NCI-H510A treated with DMSO at 0.1 percent for 48 hours (cell line): Measurements from ENCODE around the gene XKRX.

Experiments
- DNase-seq: peaks from one replicate; lab custom pipeline; 2025; lab: John Stamatoyannopoulos, UW

The XKRX gene

DNA sequence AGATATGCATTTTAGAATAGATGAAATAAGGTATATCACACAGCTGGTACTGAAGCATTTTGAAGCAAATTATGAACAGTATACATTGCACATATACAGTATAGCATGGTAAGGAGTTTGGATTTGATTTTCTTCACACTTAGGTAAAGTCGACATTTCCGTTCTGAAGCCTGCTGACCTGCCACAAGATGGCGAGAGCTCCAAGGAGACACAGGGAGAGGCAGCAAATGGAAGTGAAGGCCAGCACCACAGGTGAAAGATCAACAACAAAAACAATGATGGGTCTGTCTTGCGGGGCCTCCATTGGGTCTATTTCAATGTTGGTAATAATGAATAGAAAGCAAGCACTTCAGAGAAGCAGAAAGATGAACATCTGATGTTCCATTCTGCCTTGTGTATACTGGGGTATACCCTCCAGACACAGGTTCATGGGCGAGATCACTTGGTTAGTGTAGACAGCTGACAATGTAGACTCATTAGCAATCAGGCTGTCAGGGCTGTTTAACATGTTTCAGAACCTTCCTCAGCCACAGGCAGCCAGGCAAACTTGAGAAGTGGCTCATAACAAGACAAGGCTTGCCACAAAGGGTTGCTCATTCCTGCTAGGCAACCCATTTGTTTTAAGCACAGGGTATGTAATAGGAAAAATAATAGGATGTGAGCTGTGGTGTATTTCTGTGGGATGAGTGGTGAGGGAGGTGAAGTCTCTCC, 33.2 kb downstream of the XKRX start:
- peak; percentile 63 for DNase-seq

DNA sequence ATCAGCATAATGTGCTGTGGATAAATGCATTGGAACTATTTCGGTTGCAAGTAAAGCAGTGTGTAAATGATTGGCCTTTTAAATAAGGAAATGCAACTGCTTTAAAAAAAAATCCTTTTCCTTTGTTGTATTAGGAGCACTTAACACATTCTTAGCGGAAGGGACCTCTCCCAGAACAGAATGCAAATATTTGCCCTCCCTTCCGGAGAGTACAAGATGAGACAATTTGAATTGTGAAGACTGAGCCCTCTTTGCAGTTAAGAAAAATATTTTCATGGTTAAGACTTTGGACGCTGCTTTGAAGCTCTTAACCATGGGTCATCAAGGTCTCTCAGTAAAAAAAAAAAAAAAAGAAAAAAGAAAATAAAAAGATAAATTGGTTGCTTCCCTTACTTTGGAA, 45.1 kb downstream of the XKRX start:
- no peak for DNase-seq

DNA sequence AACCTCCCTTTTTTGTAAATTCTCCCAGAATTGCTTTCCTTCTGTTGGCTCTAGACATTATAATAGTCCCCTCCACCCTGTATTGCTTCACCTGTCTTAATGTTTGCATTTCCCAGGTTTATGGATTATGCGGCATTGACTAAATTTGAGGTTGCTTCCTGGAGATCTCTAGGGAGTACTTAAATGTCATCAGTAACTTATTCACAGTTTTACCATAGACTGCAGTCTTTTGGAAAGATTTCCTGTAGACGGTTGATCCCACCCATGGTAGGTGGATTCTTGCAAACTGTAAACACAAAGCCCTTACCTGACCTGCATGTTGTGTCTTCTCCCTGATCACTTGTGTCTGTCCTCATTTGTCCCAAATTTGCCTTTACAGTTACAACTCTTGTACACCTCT, 48.3 kb downstream of the XKRX start:
- DNase-seq: no peak

DNA sequence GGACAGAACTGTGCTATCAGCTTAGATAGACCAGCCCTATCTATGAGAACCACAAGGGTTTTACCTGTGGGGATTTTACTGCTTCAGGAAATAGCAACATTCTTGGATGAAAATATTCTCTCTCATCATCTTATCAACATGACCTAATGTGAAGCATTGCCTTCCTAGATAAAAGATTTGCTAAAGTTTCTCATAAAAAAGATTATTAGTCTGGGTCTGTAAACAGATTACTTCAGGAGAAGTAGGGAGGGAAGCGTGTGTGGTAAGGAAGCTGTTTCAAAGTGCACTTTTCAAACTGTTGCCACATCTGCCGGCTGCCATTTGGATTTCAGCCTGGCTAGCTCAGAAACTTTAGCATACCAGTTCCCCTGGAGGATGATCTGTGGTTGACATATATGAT, 54.4 kb downstream of the XKRX start, which contains the start of gene NOX1:
TSS of gene NOX1 (minus strand) at position 35 of the 400 bp plus-strand sequence. CDS start 220 bp downstream, outside the sequence.
- DNase-seq: no peak

DNA sequence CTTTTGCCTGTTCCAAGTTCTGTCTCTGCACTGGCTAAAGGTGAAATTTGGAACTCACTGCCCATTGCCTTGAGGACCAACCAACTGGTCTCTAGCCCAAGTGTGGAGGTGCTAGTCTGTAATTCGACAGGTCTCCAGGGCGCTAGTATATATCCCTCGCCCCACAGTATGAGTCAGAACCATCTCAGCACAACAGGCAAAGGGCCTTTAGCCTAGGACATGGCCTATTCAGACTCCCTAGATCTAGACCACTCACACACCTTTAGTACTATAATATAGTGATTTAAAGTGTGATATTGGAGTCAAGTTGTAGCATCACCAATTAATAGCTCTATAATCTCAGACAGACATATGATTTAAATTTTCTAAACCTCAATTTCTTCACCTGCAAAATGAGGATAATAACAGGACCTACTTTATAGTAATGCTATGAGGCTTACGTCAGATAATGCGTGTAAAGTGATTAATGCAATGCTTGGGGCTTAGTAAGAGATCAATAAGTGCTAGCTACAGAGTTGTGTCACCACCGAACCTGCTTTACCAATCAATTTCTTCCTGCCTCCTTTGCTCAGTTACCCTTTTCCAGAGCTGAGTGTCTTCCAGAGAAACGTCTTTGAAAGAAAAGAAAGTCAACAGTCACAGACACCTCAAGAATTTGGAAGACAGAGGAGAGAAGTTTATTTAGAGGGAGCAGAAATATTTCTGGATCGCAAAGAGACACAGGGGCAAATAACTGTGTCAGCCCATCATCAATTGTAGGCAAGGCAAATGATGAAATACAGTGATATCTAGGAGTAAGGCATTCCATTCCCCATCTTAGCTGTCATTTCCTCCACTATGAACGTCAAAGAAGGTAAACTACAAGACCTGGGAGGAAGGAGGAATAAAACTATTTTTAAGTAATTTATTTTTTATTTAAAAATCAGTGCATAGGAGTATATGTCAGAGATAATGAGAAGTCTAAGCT, 56.8 kb downstream of the XKRX start:
- DNase-seq: no peak

DNA sequence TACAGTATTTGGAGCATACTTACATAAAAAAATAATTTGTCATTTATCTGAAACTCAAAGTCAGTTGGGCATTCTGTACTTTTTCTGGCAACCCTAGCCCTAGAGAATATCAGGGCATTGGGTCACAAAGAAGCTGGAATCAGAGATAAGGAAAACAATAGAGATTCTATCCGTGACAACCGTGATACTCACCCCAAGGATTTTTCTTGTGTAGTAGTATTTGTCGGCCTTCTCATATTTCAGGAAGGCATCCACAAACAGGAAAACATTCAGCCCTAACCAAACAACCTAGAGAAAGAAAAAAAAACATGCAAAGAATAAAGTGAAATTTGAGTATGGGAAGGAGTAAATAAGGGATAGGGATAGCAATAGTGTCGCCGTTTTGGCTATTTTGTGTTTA, 58.2 kb downstream of the XKRX start:
- no peak for DNase-seq

DNA sequence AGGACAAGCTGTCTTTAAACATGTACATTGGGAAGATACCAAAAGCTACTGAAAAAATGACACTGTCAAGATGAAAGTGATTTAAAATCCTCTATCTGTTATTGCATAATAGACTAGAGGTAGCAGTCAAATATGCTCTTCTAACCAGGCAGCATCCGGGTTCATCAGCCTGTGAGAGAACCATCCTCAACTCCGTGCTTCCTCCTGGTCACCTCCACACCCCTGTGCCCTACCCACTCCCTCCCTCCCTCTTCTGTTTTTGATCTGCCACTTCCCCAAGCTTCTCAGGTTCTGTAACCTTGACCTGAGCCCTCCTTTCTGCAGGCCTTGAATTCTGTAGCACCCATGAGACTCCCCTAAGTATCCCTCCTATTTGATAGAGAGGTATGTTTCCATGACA, 60.4 kb downstream of the XKRX start:
- DNase-seq: no peak

DNA sequence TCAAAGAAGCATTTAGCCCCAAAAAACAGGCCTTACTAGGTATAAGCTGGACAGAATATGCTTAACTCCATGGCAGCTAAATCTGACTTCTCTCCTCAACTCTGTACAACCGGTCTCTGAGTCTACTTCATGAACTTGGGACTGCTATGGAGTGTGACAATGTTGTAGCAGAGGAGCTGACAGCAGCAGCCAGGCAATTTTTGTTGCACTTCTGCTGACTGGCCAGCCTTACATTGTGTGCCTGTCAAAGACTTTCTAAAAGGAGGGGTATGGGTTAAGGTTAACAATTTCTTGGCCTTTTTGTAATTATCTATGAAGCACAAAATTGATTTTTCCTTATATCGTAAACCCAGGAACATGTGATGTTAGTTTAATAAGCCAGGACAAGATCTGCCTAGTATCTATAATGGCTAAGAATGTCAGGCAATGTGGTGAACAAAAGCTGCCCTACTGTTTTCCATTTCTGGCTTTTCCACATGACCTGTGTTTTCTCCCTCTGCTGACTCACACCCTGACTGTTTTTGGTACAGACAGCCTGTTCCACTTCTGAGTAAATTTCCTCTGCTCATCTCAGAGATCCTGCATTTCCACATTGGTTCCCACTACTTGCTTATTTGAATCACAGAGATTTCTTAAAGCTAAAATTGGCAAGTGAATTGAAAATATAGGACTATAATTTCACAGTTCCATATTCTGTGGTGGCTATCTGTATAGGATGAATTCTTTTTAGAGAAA, 63.9 kb downstream of the XKRX start:
- DNase-seq: no peak
